Ramos (cell line): Measurements from ENCODE around the gene SAT2.

Source experiments
- in situ Hi-C: fragments of 300-500 bp; cut with MboI; formaldehyde crosslinking; loops from one replicate; pipeline ENCODE4 v1.14.3; 2022; ENCODE audit warnings: low sequenced_read_pairs; ENCODE audit not compliant: unreplicated experiment

SAT2 gene

GRCh38 chr17:7577327-7578199 is 50.1 kb downstream of the SAT2 start:
- in situ Hi-C loops: no loop called here

- in situ Hi-C loops: no loop called here
Measured at GRCh38 chr17:7576432-7576937, 51.1 kb downstream of the SAT2 start.
